Vagina (tissue), 2 donors: ENCODE results near the gene MEG3.

Experiments used
- POLR2A ChIP-seq, 2 donors: fragments of 450-650 bp; IDR thresholded peaks; one replicate each; pipeline ENCODE4 v1.6.1; 2017; ENCODE audit warnings: antibody characterized with exemption in 2 of 2, mild to moderate bottlenecking in 2 of 2, moderate library complexity in 2 of 2
- POLR2AphosphoS5 ChIP-seq, 2 donors: sonication (generic); formaldehyde crosslinking; IDR thresholded peaks; one replicate each; pipeline ENCODE4 v1.9.0; 2017; ENCODE audit warnings: antibody characterized with exemption in 2 of 2, mild to moderate bottlenecking in 2 of 2, low read depth in 1 of 2; ENCODE audit not compliant: insufficient read depth in 1 of 2
- TF ChIP-seq, protein P1 (sequence below), 3 experiments: fragments of 450-650 bp in 2 of 3; fragments of 200-600 bp in 1 of 3; sonication (generic) in 1 of 3; IDR thresholded peaks; one replicate each; pipeline ENCODE4 v1.5.1; 2017 to 2019; ENCODE audit warnings: antibody characterized with exemption in 3 of 3, mild to moderate bottlenecking in 2 of 3, moderate library complexity in 2 of 3

DNA sequence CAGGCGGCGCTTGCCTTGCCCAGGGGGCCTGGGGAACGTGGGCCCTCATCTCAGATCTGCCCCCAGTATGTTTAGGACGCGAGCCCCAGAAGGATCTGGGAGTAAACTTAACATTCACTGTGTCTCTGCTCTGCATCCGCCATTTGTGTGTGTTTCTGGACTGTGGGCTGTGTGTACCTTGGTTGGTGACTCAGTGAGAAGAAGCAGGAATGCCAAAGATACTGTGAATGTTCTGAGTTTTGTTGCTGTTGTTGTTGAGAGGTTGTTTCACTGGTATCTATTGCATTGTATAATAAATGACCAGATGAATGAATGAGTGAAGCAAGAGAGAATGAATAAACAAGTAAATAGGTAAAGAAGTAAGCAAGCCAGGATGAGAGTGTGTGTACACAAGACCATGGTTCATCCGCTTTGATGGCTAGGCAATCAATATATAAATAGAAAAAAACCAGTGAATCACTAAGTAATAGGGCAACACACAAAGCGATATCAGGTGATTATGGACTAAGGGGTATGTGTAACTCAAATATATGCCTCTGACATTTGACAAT, 20.5 kb downstream of the MEG3 start:
- TF ChIP-seq, protein P1, sequence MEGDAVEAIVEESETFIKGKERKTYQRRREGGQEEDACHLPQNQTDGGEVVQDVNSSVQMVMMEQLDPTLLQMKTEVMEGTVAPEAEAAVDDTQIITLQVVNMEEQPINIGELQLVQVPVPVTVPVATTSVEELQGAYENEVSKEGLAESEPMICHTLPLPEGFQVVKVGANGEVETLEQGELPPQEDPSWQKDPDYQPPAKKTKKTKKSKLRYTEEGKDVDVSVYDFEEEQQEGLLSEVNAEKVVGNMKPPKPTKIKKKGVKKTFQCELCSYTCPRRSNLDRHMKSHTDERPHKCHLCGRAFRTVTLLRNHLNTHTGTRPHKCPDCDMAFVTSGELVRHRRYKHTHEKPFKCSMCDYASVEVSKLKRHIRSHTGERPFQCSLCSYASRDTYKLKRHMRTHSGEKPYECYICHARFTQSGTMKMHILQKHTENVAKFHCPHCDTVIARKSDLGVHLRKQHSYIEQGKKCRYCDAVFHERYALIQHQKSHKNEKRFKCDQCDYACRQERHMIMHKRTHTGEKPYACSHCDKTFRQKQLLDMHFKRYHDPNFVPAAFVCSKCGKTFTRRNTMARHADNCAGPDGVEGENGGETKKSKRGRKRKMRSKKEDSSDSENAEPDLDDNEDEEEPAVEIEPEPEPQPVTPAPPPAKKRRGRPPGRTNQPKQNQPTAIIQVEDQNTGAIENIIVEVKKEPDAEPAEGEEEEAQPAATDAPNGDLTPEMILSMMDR (IDR thresholded peaks at IDR 0.05) = no peak
- no peak for TF ChIP-seq POLR2A (IDR thresholded peaks at IDR 0.05)
- no peak for TF ChIP-seq POLR2AphosphoS5 (IDR thresholded peaks at IDR 0.05; ENCODE audit: insufficient read depth in 1 of 2, low read depth in 1 of 2)
